Adrenal gland (tissue), 12 donors: ENCODE data around the gene KCNH6. TPM values are rescaled to one million over a fixed set of nuclear protein-coding genes. Genes with fewer than 3 reads are reported as not detected.
A peak's percentile ranks its signal among the peaks of the same experiment; 100 is the strongest.

Source experiments
- DNase-seq, 7 donors: peaks; one replicate each; pipeline ENCODE4 v3.0.0-alpha.2; 2019 to 2020
- H3K27ac ChIP-seq, 5 donors: fragments of 200-600 bp; sonication (generic) in 4 of 5; 1 replicate in 3 of 5; 2 replicates in 2 of 5; pipeline versions ENCODE4 v1.5.1 to v1.8.0; 2016 to 2020; ENCODE audit warnings: mild to moderate bottlenecking in 1 of 5
- H3K27me3 ChIP-seq: fragments of 200-600 bp; 2 replicates; pipeline ENCODE4 v1.8.0; 2021
- H3K36me3 ChIP-seq, 2 donors: fragments of 200-600 bp; replicated peaks in 1 of 2; 1 replicate in 1 of 2; 2 replicates in 1 of 2; pipeline versions ENCODE4 v1.5.1 to v1.8.0; 2018 to 2022
- H3K4me1 ChIP-seq, 2 donors: fragments of 200-600 bp; replicated peaks in 1 of 2; 1 replicate in 1 of 2; 2 replicates in 1 of 2; pipeline versions ENCODE4 v1.5.1 to v1.8.0; 2018 to 2021
- H3K4me3 ChIP-seq, 4 donors: fragments of 200-600 bp; sonication (generic) in 3 of 4; one replicate each; pipeline ENCODE4 v1.5.1; 2016 to 2018
- H3K9me3 ChIP-seq, 3 donors: fragments of 200-600 bp; sonication (generic) in 1 of 3; replicated peaks in 1 of 3; 1 replicate in 2 of 3; 2 replicates in 1 of 3; pipeline versions ENCODE4 v1.5.1 to v1.8.0; 2016 to 2021
- CTCF ChIP-seq, 6 experiments: fragments of 450-650 bp in 4 of 6; fragments of 200-600 bp in 2 of 6; sonication (generic) in 1 of 6; IDR thresholded peaks; 1 replicate in 5 of 6; 2 replicates in 1 of 6; pipeline versions ENCODE4 v1.5.1 to v1.8.0; 2016 to 2021; ENCODE audit warnings: antibody characterized with exemption in 6 of 6, mild to moderate bottlenecking in 2 of 6, moderate library complexity in 1 of 6
- POLR2A ChIP-seq, 2 donors: fragments of 450-650 bp; IDR thresholded peaks; one replicate each; pipeline ENCODE4 v1.6.1; 2017; ENCODE audit warnings: antibody characterized with exemption in 2 of 2, mild to moderate bottlenecking in 2 of 2, moderate library complexity in 1 of 2
- WGBS, 4 donors: extraction: QIAGEN DNeasy Blood & Tissue Kit in 2 of 4; methylation state at CpG; one replicate each; pipeline versions ENCODE4 v1.1.5 to v1.1.7; 2013 to 2017; 5-methylcytosine and 5-hydroxymethylcytosine counted together
- intact Hi-C, 2 donors: fragments of 100-400 bp; cut with DNase I; formaldehyde crosslinking; loops; one replicate each; pipeline versions ENCODE4 v1.14.1 to v1.15.0; 2022 to 2023
- polyA plus RNA-seq, 3 donors: library from polyadenylated mRNA; stranded (reverse); fragments of 200-250 nt in 2 of 3; fragments of 350-450 nt in 1 of 3; fragmentation: Illumina TruSeq in 1 of 3; extraction: RNeasy Lipid Tissue Mini Kit (QIAGEN cat#74804) in 1 of 3; gene quantifications; one replicate each; pipeline ENCODE4 v1.2.3, GENCODE V29; 2013 to 2014
- total RNA-seq, 9 donors: library from RNA; depleted of rRNA in 4 of 9; stranded (reverse); fragments of >200 nt in 4 of 9; fragments of 120-200 nt in 1 of 9; fragmentation: NEBNext Ultra II Directional in 1 of 9; extraction: Animal tissue kit (Norgen Biotek cat#: 25700) in 1 of 9; gene quantifications; one replicate each; pipeline versions ENCODE4 v1.1.0 to v1.2.4, GENCODE V29; 2013 to 2023
- donor health status: healthy with polysubstance abuse.
- donor health status: Bipolar disorder and iron deficiency.
- donor health status: DM: yes; HTN: yes; CAD: no.
- donor health status: DM: no; HTN: no; CAD: no.
- donor health status: DM: no; HTN: no; CAD: no.
- donor health status: DM: yes; HTN: yes; CAD: no.

The KCNH6 gene
- total and polyA plus RNA-seq, 12 donors, result 0.11 to 0.41 (median 0.32) TPM; not detected in 7

DNA sequence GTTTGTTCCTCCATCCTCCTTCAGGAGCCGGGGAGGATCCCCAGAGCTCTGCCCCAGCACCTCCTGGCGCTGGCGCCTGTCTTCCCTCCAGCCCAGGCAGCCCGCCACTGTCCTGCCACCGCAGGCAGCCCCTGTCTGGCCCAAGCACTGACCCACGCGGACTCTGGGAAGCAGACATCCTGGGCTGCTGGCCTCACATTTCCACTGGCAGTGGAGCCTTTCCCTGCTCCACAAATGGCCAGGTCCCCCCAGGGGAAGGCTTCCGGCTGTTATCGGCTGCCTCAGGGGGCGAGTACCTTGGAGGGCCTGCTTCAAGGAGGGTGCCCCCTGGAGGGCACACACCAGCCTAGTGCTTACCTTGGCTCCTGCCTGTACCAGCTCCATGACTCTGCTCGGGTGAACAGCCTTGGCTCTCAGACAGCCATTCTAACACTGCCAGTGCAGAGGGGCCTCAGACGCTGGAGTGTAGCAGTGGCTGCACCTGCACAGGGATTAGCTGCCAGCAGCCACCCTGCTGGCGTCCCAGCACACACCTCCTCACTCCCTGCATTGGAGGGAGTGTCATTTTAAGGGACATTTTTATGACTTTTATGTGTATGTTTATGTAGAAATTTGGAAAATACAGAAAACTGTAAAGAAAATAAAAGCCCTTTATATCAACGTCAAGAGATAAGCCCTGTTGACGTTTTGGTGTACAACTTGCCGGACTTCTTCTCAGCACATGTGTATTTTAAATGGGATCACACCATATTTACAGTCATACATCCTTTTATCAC lies 25.3 kb upstream of the KCNH6 start:
- intact Hi-C loops, result no loop called here
- Histone ChIP-seq H3K4me1 (no peaks in the 10 kb centered on the region), H3K36me3 (no peaks in the 10 kb centered on the region), H3K9me3 (no peaks in the 10 kb centered on the region), H3K27ac (no peak overlapping the region), H3K27me3 (no peaks in the 10 kb centered on the region), H3K4me3 (no peak overlapping the region)
- TF ChIP-seq POLR2A (IDR thresholded peaks at IDR 0.05), result no peak
- TF ChIP-seq CTCF (IDR thresholded peaks at IDR 0.05), result peak in 1 of 6 experiments; percentile 5
- WGBS, 4 donors, result 55 to 65% (median 63%) methylated on average over 13 to 16 of the region's 16 CpGs
- DNase-seq, result no peak

- Histone ChIP-seq H3K9me3 (no peaks in the 10 kb centered on the region), H3K4me3 (no peak overlapping the region), H3K36me3 (no peaks in the 10 kb centered on the region), H3K27ac (no peak overlapping the region), H3K27me3 (no peaks in the 10 kb centered on the region), H3K4me1 (no peaks in the 10 kb centered on the region)
- intact Hi-C loops, result no loop called here
- TF ChIP-seq CTCF (IDR thresholded peaks at IDR 0.05) (no peak), POLR2A (IDR thresholded peaks at IDR 0.05) (no peak)
- DNase-seq, result no peak
- 76 to 91% (median 83%) methylated on average over 9 of the region's 9 CpGs for WGBS, 4 donors
Observed at GRCh38 chr17:63498626-63499195, 24.4 kb upstream of the KCNH6 start.

GRCh38 chr17:63500543-63501390 lies 22.4 kb upstream of the KCNH6 start:
- Histone ChIP-seq H3K27me3 (no peaks in the 10 kb centered on the region), H3K27ac (no peak overlapping the region), H3K9me3 (no peaks in the 10 kb centered on the region), H3K36me3 (no peaks in the 10 kb centered on the region), H3K4me1 (no peaks in the 10 kb centered on the region), H3K4me3 (no peak overlapping the region)
- no peak for TF ChIP-seq POLR2A (IDR thresholded peaks at IDR 0.05)
- TF ChIP-seq CTCF (IDR thresholded peaks at IDR 0.05), result no peak
- intact Hi-C loops, result no loop called here
- DNase-seq, result no peak
- 48 to 55% (median 52%) methylated on average over 14 of the region's 14 CpGs for WGBS, 4 donors

DNA sequence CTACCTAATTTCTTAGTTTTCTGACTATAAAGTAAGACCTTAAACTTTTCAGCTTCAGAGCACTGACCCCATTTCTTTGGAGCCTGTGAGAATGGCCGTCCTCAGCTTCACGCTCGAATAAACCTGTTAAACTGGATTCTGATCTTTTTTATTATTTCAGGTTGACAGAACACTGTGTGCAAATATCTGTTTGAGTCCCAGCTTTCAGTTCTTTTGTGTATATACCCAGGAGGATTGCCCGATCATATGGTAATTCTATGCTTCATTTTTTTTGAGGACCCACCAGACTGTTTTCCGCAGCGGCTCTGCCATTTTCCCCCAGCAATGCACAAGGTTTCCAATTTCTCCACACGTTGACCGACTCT lies 19.8 kb upstream of the KCNH6 start:
- WGBS, 4 donors, result 72 to 79% (median 79%) methylated on average over 8 of the region's 8 CpGs
- Histone ChIP-seq H3K36me3 (no peaks in the 10 kb centered on the region), H3K9me3 (no peaks in the 10 kb centered on the region), H3K4me1 (no peaks in the 10 kb centered on the region), H3K27ac (no peak overlapping the region), H3K27me3 (no peaks in the 10 kb centered on the region), H3K4me3 (no peak overlapping the region)
- intact Hi-C loops, result no loop called here
- no peak for DNase-seq
- no peak for TF ChIP-seq CTCF (IDR thresholded peaks at IDR 0.05)
- no peak for TF ChIP-seq POLR2A (IDR thresholded peaks at IDR 0.05)
